Activated CD4-positive, alpha-beta memory T cell treated with anti-CD3 and anti-CD28 coated beads, Interleukin-2, amount 10 ng/mL, durations not matched to agents 7 days and 5 days (primary cell): ENCODE data around the gene CD1E. TPM values are rescaled to one million over a fixed set of nuclear protein-coding genes. Genes with fewer than 3 reads are reported as not detected.

Experiments used
- CTCF ChIA-PET: fragments of 350-600 bp; sonication (Branson Sonifier 250); formaldehyde crosslinking; loops from one replicate; lab custom pipeline; 2021; ENCODE audit warnings: antibody characterized with exemption, inconsistent platforms; lab: Charles Lee
- POLR2A ChIA-PET: fragments of 350-600 bp; sonication (Branson Sonifier 250); formaldehyde crosslinking; loops from one replicate; lab custom pipeline; 2021; ENCODE audit warnings: antibody characterized with exemption; lab: Charles Lee
- DNase-seq: peaks from one replicate; pipeline ENCODE4 v3.0.0-alpha.2; 2020
- H3K27ac Mint-ChIP-seq: one replicate; pipeline ENCODE4 v1.8.0; 2021; ENCODE audit warnings: mild to moderate bottlenecking, mixed read lengths
- H3K27me3 Mint-ChIP-seq: one replicate; pipeline ENCODE4 v1.8.0; 2021; ENCODE audit warnings: mixed read lengths
- H3K36me3 Mint-ChIP-seq: one replicate; pipeline ENCODE4 v1.8.0; 2021; ENCODE audit warnings: low read depth, mixed read lengths
- H3K4me1 Mint-ChIP-seq: one replicate; pipeline ENCODE4 v1.8.0; 2021; ENCODE audit warnings: mixed read lengths
- H3K4me3 Mint-ChIP-seq: one replicate; pipeline ENCODE4 v1.8.0; 2021; ENCODE audit warnings: mild to moderate bottlenecking, mixed read lengths
- H3K9me3 Mint-ChIP-seq: one replicate; pipeline ENCODE4 v1.8.0; 2021; ENCODE audit warnings: mixed read lengths
- total RNA-seq, 2 experiments: library from RNA; stranded (reverse); gene quantifications; one replicate each; pipeline ENCODE4 v1.2.3, GENCODE V29; 2021

Gene CD1E
- total RNA-seq: not detected

GRCh38 chr1:158353303-158354075 lies at the start of gene CD1E:
Gene CD1E, plus strand, starts transcription at chr1:158353894. Its CDS starts 95 bp downstream, at chr1:158353989.
- H3K27ac Mint-ChIP-seq: no peak within 1 kb of the TSS
- DNase-seq: no peak
- CTCF ChIA-PET: no interaction called here
- POLR2A ChIA-PET: no interaction called here
- H3K4me3 Mint-ChIP-seq: no peak within 1 kb of the TSS
- H3K27me3 Mint-ChIP-seq: peaks cover 23% of the 10 kb centered on the region
- no peaks in the 10 kb centered on the region for H3K9me3 Mint-ChIP-seq
- no peaks in the 10 kb centered on the region for H3K4me1 Mint-ChIP-seq
- H3K36me3 Mint-ChIP-seq: no peaks in the 10 kb centered on the region

- CTCF ChIA-PET: no interaction called here
- POLR2A ChIA-PET: no interaction called here
- Mint-ChIP-seq H3K4me3 (no peak overlapping the region), H3K27me3 (no peaks in the 10 kb centered on the region), H3K9me3 (peaks cover 3% of the 10 kb centered on the region), H3K4me1 (no peaks in the 10 kb centered on the region), H3K36me3 (no peaks in the 10 kb centered on the region), H3K27ac (no peak overlapping the region)
- DNase-seq: no peak
These were observed 43.1 kb upstream of the CD1E start for GRCh38 chr1:158310623-158311022.

DNA sequence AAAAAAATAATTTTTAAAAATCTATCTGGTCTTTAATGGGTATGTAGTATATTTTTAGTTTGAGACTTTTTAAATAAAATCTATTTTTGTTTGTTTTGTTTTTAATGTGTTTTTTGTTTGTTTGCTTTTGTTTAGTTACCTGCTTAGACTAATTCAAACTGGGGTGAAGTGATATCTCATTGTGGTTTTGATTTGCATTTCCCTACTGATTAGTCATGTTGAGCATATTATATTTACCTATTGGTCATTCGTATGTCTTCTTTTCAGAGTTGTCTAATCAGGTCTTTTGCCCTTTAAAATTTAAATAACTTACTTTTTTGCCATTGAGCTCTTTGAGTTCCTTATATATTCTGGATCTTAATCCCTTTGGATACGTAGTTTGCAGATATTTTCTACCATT lies 42.6 kb upstream of the CD1E start:
- Mint-ChIP-seq H3K27ac (no peak overlapping the region), H3K36me3 (no peaks in the 10 kb centered on the region), H3K4me3 (no peak overlapping the region), H3K27me3 (no peaks in the 10 kb centered on the region), H3K9me3 (peaks cover 3% of the 10 kb centered on the region), H3K4me1 (no peaks in the 10 kb centered on the region)
- POLR2A ChIA-PET: no interaction called here
- CTCF ChIA-PET: no interaction called here
- no peak for DNase-seq

- ChIA-PET CTCF (no interaction called here), POLR2A (no interaction called here)
- no peak overlapping the region for H3K4me3 Mint-ChIP-seq
- DNase-seq: no peak
- H3K4me1 Mint-ChIP-seq: no peaks in the 10 kb centered on the region
- H3K9me3 Mint-ChIP-seq: no peaks in the 10 kb centered on the region
- H3K27ac Mint-ChIP-seq: no peak overlapping the region
- H3K36me3 Mint-ChIP-seq: no peaks in the 10 kb centered on the region
- H3K27me3 Mint-ChIP-seq: peaks cover 5% of the 10 kb centered on the region
These were observed 29.8 kb upstream of the CD1E start for GRCh38 chr1:158323866-158324265.

DNA sequence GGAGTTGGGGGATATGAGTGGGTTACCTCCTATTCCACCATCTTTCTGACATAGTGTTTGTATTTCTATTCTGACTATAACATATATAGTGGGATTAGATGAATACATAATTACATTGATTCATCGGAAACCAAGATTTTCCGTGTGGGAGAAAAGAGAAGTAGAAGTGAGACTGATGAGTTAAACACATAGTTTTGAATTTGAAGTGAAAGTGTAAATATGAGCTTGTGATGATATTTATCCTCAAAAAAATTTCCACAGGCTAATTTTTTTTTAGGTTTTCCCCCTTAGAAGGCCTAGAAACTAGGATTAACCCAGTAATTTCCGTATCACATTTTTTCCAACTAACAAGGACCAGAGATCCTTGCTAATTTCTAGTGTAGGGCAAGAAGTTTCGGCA lies 29.3 kb upstream of the CD1E start:
- ChIA-PET POLR2A (no interaction called here), CTCF (no interaction called here)
- peaks cover 5% of the 10 kb centered on the region for H3K27me3 Mint-ChIP-seq
- H3K4me1 Mint-ChIP-seq: no peaks in the 10 kb centered on the region
- DNase-seq: no peak
- H3K36me3 Mint-ChIP-seq: no peaks in the 10 kb centered on the region
- H3K9me3 Mint-ChIP-seq: no peaks in the 10 kb centered on the region
- H3K4me3 Mint-ChIP-seq: no peak overlapping the region
- no peak overlapping the region for H3K27ac Mint-ChIP-seq

GRCh38 chr1:158327481-158327880 lies 26.2 kb upstream of the CD1E start:
- CTCF ChIA-PET: no interaction called here
- Mint-ChIP-seq H3K27ac (no peak overlapping the region), H3K27me3 (peaks cover 3% of the 10 kb centered on the region), H3K4me3 (no peak overlapping the region), H3K36me3 (no peaks in the 10 kb centered on the region), H3K9me3 (no peaks in the 10 kb centered on the region), H3K4me1 (no peaks in the 10 kb centered on the region)
- POLR2A ChIA-PET: no interaction called here
- no peak for DNase-seq

DNA sequence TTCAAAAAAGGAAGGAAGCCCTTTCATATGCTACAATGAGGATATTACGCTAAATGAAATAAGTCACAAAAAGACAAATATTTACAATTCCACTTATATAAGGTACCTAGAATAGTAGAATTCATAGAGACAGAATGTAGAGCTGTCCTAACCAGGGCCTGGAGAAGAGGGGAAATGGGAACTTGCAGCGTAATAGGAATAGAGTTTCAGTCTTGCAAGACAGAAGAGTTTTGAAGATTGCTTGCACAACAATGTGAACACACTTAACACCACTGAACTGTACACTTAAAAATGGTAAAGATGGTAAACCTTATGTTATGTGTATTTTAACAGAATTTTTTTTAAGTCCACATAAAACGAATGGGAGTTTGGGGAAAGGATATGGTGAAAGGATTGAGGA lies 25.3 kb upstream of the CD1E start:
- Mint-ChIP-seq H3K4me1 (peaks cover 3% of the 10 kb centered on the region), H3K27ac (no peak overlapping the region), H3K9me3 (no peaks in the 10 kb centered on the region), H3K27me3 (peaks cover 4% of the 10 kb centered on the region), H3K36me3 (no peaks in the 10 kb centered on the region), H3K4me3 (no peak overlapping the region)
- ChIA-PET CTCF (no interaction called here), POLR2A (no interaction called here)
- no peak for DNase-seq

GRCh38 chr1:158329300-158329699 lies 24.4 kb upstream of the CD1E start:
- H3K36me3 Mint-ChIP-seq: no peaks in the 10 kb centered on the region
- H3K27me3 Mint-ChIP-seq: peaks cover 5% of the 10 kb centered on the region
- no peaks in the 10 kb centered on the region for H3K9me3 Mint-ChIP-seq
- no peak for DNase-seq
- H3K4me3 Mint-ChIP-seq: no peak overlapping the region
- CTCF ChIA-PET: interaction anchor here (3.1 kb wide), 1 partner anchor 126 kb away, joined by 49 read pairs; no protein-coding TSS in a partner anchor
- H3K4me1 Mint-ChIP-seq: peaks cover 10% of the 10 kb centered on the region
- H3K27ac Mint-ChIP-seq: no peak overlapping the region
- POLR2A ChIA-PET: interaction anchor here (0.9 kb wide), 1 partner anchor 125 kb away, joined by 3 read pairs; no protein-coding TSS in a partner anchor

DNA sequence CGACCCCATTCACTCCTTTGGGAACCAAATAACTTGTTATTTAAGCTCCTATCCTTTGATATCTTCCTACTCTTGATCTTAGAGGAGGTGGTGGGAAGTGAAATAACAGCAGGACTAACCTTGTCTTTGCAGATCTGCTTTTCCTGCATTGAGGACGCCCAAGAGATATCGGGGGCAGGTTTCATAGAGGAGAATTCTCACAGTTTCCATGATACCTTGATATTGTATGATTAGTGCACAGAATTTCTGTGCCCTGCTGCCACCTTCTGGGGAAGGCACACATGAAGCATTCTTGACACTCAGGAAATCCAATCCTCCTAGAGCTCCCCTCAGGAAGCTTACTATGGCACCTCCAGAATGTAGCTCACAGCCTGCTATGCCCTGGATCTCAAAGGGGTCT lies 24.0 kb upstream of the CD1E start:
- Mint-ChIP-seq H3K9me3 (no peaks in the 10 kb centered on the region), H3K4me3 (no peak overlapping the region), H3K4me1 (peaks cover 14% of the 10 kb centered on the region), H3K36me3 (no peaks in the 10 kb centered on the region), H3K27me3 (peaks cover 5% of the 10 kb centered on the region), H3K27ac (no peak overlapping the region)
- CTCF ChIA-PET: interaction anchor here (0.8 to 3.1 kb wide), 3 partner anchors 82 to 127 kb away, joined by 3 to 49 read pairs (median 3); no protein-coding TSS in a partner anchor
- no peak for DNase-seq
- POLR2A ChIA-PET: interaction anchor here (0.9 kb wide), 1 partner anchor 126 kb away, joined by 3 read pairs; no protein-coding TSS in a partner anchor

- Mint-ChIP-seq H3K4me3 (no peak overlapping the region), H3K9me3 (no peaks in the 10 kb centered on the region), H3K27me3 (peaks cover 4% of the 10 kb centered on the region), H3K4me1 (peaks cover 17% of the 10 kb centered on the region), H3K27ac (no peak overlapping the region), H3K36me3 (no peaks in the 10 kb centered on the region)
- POLR2A ChIA-PET: interaction anchor here (0.9 kb wide), 1 partner anchor 127 kb away, joined by 3 read pairs; no protein-coding TSS in a partner anchor
- no peak for DNase-seq
- CTCF ChIA-PET: interaction anchor here (0.8 to 3.1 kb wide), 3 partner anchors 83 to 127 kb away, joined by 3 to 49 read pairs (median 3); no protein-coding TSS in a partner anchor
These were observed 23.1 kb upstream of the CD1E start for GRCh38 chr1:158330391-158331105.

GRCh38 chr1:158331106-158331425 lies 22.6 kb upstream of the CD1E start:
- DNase-seq: no peak
- Mint-ChIP-seq H3K4me3 (no peak overlapping the region), H3K4me1 (peaks cover 19% of the 10 kb centered on the region), H3K36me3 (no peaks in the 10 kb centered on the region), H3K27me3 (peaks cover 4% of the 10 kb centered on the region), H3K9me3 (no peaks in the 10 kb centered on the region), H3K27ac (no peak overlapping the region)
- ChIA-PET POLR2A (no interaction called here), CTCF (interaction anchor here (1.2 to 3.1 kb wide), 2 partner anchors 83 to 128 kb away, joined by 3 to 49 read pairs; no protein-coding TSS in a partner anchor)

GRCh38 chr1:158331481-158332150 lies 22.1 kb upstream of the CD1E start, which contains the start of gene CD1B:
Gene CD1B, minus strand, starts transcription at chr1:158331531. Its CDS starts 108 bp downstream, at chr1:158331423.
- ChIA-PET CTCF (interaction anchor here (3.1 kb wide), 1 partner anchor 128 kb away, joined by 49 read pairs; no protein-coding TSS in a partner anchor), POLR2A (no interaction called here)
- Mint-ChIP-seq H3K27ac (no peak within 1 kb of the TSS), H3K36me3 (no peaks in the 10 kb centered on the region), H3K9me3 (no peaks in the 10 kb centered on the region), H3K4me3 (no peak within 1 kb of the TSS), H3K4me1 (peaks cover 22% of the 10 kb centered on the region), H3K27me3 (peaks cover 4% of the 10 kb centered on the region)
- no peak for DNase-seq
